ENCODE results near the gene DGKD.

GRCh38 chr2:233469261-233470010 is 115.1 kb downstream of the DGKD start:
- TF ChIP-seq CTCF (IDR thresholded peaks at IDR 0.05) (no peak), POLR2A (IDR thresholded peaks at IDR 0.05) (no peak)
